ENCODE measurements around the gene ALPK1.

ALPK1 gene

DNA sequence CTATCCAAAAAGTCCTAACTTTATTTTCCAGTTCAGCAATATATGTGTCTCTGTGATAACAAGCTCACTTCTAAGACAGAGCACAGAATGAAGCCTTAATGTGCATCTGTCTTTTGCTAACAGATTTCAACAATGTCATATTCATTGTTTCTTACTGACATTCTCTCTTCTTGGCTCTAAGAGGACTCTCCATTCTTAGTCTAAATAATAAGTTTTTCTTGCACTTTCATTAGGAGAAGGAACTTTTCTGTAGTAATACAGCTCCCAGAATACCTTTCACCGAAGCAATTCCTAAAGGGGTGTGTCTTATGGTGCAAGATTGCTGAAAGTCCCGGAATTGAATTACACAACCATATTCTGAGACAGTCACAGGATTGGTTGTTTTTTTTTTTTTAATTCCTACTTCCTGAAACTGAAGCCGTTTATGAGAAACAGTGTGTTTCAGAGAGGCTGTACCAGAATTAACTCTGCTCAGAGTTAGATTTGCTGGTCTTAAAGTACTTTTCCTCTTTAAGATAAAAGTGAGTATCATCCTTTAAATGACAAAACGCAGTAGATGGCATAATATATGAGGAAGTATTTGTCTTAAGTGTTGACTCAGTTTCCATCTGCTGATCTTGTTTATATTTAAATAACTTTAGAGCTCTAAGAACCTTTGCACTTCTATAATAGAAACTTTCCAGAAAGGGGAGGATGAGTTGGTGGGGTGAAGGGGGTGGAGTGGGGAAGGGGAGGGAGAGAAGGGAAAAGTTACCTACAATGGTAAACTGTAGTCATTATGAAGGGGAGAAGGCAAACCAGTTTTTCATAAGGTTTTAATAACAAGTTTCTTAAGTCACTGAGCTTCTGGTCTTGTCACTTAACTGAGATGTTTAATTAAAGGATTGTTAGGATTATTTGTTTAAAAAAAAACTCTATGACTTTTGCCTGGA lies at the start of gene ALPK1:
TSS of gene ALPK1 (plus strand) at position 421 of the 932 bp plus-strand sequence.
- intact Hi-C loops (cut with DNase I; ENCODE audit: low total_unique reads): no loop called here
- peak within 1 kb of the TSS; percentile 50 for H3K4me3 ChIP-seq
- H3K36me3 ChIP-seq: peaks cover 0 to 10% (median 0%) of the 10 kb centered on the region in 3 donors
- H3K9me3 ChIP-seq: no peaks in the 10 kb centered on the region
- DNase-seq: no peak
- peaks cover 0 to 24% (median 11%) of the 10 kb centered on the region in 4 donors for H3K4me1 ChIP-seq
- TF ChIP-seq, protein P1, sequence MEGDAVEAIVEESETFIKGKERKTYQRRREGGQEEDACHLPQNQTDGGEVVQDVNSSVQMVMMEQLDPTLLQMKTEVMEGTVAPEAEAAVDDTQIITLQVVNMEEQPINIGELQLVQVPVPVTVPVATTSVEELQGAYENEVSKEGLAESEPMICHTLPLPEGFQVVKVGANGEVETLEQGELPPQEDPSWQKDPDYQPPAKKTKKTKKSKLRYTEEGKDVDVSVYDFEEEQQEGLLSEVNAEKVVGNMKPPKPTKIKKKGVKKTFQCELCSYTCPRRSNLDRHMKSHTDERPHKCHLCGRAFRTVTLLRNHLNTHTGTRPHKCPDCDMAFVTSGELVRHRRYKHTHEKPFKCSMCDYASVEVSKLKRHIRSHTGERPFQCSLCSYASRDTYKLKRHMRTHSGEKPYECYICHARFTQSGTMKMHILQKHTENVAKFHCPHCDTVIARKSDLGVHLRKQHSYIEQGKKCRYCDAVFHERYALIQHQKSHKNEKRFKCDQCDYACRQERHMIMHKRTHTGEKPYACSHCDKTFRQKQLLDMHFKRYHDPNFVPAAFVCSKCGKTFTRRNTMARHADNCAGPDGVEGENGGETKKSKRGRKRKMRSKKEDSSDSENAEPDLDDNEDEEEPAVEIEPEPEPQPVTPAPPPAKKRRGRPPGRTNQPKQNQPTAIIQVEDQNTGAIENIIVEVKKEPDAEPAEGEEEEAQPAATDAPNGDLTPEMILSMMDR (IDR thresholded peaks at IDR 0.05): no peak
- no peaks in the 10 kb centered on the region for H3K27me3 ChIP-seq
- peak within 1 kb of the TSS; percentile 71 to 76 for H3K27ac ChIP-seq

DNA sequence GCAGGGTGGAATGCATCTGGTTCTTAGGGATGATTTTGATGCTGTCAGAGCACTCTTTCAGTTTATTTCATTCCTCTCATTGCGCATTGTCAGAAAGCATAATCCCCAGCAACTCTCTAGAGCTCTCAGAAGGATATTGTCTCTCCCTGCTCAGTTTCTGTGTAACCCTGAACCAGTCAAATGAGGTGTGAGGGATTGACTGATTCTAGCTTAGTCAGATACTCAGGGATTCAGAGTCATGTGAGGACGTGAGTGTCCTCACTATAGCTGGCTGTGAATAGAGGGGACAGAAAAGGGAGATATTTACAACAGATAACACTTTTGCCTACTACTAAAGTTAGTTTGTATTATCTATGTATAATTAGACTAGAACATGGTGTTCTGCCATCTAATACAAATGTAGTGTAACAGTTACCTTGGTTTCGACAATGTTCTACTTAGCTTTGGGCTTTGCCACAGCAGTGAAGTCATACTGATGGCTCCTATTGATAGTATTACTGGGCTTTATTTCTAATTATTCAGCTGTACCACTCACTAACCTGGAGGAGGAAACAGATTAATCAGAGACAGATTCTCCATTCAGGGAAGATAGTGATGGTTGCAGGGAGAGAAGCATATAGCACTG lies 46.0 kb upstream of the ALPK1 start:
- DNase-seq: no peak
- no peaks in the 10 kb centered on the region for H3K4me1 ChIP-seq
- peaks cover 0 to 8% (median 0%) of the 10 kb centered on the region in 3 donors for H3K36me3 ChIP-seq
- H3K27me3 ChIP-seq: no peaks in the 10 kb centered on the region
- intact Hi-C loops (cut with DNase I; ENCODE audit: low total_unique reads): no loop called here
- H3K27ac ChIP-seq: no peak overlapping the region
- no peaks in the 10 kb centered on the region for H3K9me3 ChIP-seq
- no peak overlapping the region for H3K4me3 ChIP-seq
- TF ChIP-seq, protein P1 (IDR thresholded peaks at IDR 0.05): no peak

DNA sequence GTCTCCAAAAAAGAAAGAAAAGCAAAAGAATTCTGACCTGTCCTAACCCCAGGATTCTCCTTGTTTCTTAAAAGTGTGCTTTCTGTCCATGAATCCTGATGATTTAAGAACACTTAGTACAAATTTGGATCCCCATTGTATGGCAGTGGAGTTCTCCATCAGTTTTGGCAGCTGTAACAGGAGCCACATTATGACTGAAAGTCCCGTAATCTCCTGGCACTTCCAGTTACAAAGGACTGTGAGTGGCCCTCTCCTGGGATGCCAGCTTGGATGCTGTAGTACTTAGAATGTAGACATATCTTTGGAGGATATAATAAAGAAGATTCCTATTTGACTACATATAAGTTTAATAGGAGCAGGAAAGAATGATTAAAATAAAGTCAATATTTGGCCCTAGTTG lies 44.9 kb upstream of the ALPK1 start:
- intact Hi-C loops (cut with DNase I; ENCODE audit: low total_unique reads): no loop called here
- Histone ChIP-seq H3K36me3 (peaks cover 0 to 8% (median 0%) of the 10 kb centered on the region in 3 donors), H3K9me3 (no peaks in the 10 kb centered on the region), H3K27me3 (no peaks in the 10 kb centered on the region), H3K4me1 (no peaks in the 10 kb centered on the region), H3K27ac (no peak overlapping the region), H3K4me3 (no peak overlapping the region)
- TF ChIP-seq, protein P1 (IDR thresholded peaks at IDR 0.05): no peak
- DNase-seq: no peak

DNA sequence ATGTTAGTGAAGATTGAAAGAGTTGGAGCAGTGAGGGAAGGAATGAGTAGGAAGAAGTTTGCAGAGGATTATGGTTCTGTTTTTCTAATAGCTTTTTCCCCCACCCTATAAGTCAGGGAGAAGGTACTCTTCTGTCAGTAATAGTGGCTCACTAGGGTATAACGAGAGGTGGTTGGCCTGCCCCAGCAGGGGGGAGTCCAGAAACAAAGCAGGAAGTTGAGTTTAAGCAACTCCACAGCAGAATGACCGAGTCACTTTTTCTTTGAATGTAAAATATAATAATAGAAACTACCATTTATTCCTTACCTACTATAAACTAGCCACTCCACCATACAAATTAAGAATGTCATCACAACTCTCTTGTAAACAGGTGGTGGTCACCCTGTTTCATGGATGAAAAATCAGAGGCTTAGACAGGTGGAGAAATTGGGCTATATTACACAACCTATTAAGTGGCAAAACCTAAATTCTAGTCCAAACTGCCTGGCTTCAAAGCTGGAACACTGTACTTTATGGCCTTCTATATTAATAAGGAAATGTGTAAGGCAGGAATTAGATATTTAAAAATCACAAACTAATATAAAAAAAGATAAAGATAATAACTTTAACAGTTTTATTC lies 43.7 kb upstream of the ALPK1 start:
- H3K27me3 ChIP-seq: no peaks in the 10 kb centered on the region
- no peak overlapping the region for H3K27ac ChIP-seq
- intact Hi-C loops (cut with DNase I; ENCODE audit: low total_unique reads): no loop called here
- H3K9me3 ChIP-seq: no peaks in the 10 kb centered on the region
- H3K4me3 ChIP-seq: no peak overlapping the region
- DNase-seq: no peak
- H3K36me3 ChIP-seq: peaks cover 0 to 8% (median 0%) of the 10 kb centered on the region in 3 donors
- TF ChIP-seq, protein P1 (IDR thresholded peaks at IDR 0.05): no peak
- no peaks in the 10 kb centered on the region for H3K4me1 ChIP-seq

DNA sequence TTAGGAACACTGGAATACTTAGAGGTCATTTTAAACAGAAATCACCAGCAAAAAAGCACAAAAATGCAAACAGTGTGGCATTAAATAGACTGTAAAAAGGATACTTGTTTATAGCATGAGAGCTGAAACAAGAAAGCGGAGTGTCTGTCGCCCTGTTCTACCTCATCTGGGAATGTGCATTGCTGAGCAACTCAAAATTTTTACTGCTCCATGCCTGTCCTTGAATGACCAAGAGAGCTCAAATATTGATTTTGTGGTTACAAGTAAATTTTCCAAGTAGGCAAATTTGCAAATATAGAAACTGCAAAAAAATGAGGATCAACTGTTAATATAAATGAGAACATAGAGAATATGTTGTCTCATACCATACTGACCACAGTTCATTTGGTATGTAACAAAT lies 40.1 kb upstream of the ALPK1 start:
- peaks cover 15 to 29% (median 21%) of the 10 kb centered on the region in 3 donors for H3K36me3 ChIP-seq
- no peak overlapping the region for H3K4me3 ChIP-seq
- intact Hi-C loops (cut with DNase I; ENCODE audit: low total_unique reads): no loop called here
- no peaks in the 10 kb centered on the region for H3K27me3 ChIP-seq
- H3K4me1 ChIP-seq: no peaks in the 10 kb centered on the region
- no peak for DNase-seq
- TF ChIP-seq, protein P1 (IDR thresholded peaks at IDR 0.05): no peak
- H3K9me3 ChIP-seq: no peaks in the 10 kb centered on the region
- no peak overlapping the region for H3K27ac ChIP-seq

All from tibial artery (tissue), 4 donors.